Astrocyte (in vitro differentiated cells and primary cell): ENCODE data around the gene MICALL2. TPM values are rescaled to one million over a fixed set of nuclear protein-coding genes. Genes with fewer than 3 reads are reported as not detected.

Source experiments
- DNase-seq: peaks from one replicate; pipeline ENCODE4 v3.0.0-alpha.2; 2010; ENCODE audit warnings: low read depth
- FAIRE-seq: peaks from 2 replicates; lab custom pipeline; 2011; peaks lifted over from hg19 to GRCh38; lab: Jason Lieb, UNC
- H2AFZ ChIP-seq: 2 replicates; pipeline ENCODE4 v1.6.0; 2012; ENCODE audit warnings: low read depth, low read length, inconsistent platforms
- H3K27ac ChIP-seq: 2 replicates; pipeline ENCODE4 v1.5.1; 2011; ENCODE audit warnings: low read depth, low read length, inconsistent platforms
- H3K27me3 ChIP-seq: 2 replicates; pipeline ENCODE4 v1.6.0; 2011; ENCODE audit warnings: low read length, inconsistent platforms; ENCODE audit not compliant: insufficient read depth
- H3K36me3 ChIP-seq: 2 replicates; pipeline ENCODE4 v1.5.1; 2011; ENCODE audit warnings: low read length, inconsistent platforms; ENCODE audit not compliant: insufficient read depth
- H3K4me1 ChIP-seq: 2 replicates; pipeline ENCODE4 v1.5.1; 2011; ENCODE audit warnings: low read length, inconsistent platforms; ENCODE audit not compliant: insufficient read depth
- H3K4me2 ChIP-seq: 2 replicates; pipeline ENCODE4 v1.6.0; 2012; ENCODE audit warnings: low read length, inconsistent platforms
- H3K4me3 ChIP-seq: 2 replicates; pipeline ENCODE4 v1.5.1; 2011; ENCODE audit warnings: low read depth, mild to moderate bottlenecking, low read length, inconsistent platforms; ENCODE audit not compliant: insufficient read depth
- H3K79me2 ChIP-seq: 2 replicates; pipeline ENCODE4 v1.6.0; 2012; ENCODE audit warnings: mild to moderate bottlenecking, low read length, inconsistent platforms; ENCODE audit not compliant: insufficient read depth
- H3K9ac ChIP-seq: 2 replicates; pipeline ENCODE4 v1.6.0; 2012; ENCODE audit warnings: mild to moderate bottlenecking, low read length, inconsistent platforms
- H3K9me3 ChIP-seq: 2 replicates; pipeline ENCODE4 v1.5.1; 2012; ENCODE audit warnings: low read depth, mild to moderate bottlenecking, low read length, inconsistent platforms; ENCODE audit not compliant: insufficient read depth
- H4K20me1 ChIP-seq: 2 replicates; pipeline ENCODE4 v1.6.0; 2012; ENCODE audit warnings: low read length, inconsistent platforms; ENCODE audit not compliant: insufficient read depth
- H3K27ac Mint-ChIP-seq: one replicate; pipeline ENCODE4 v1.8.0; 2021; ENCODE audit warnings: mild to moderate bottlenecking, mixed read lengths; ENCODE audit not compliant: unreplicated experiment
- H3K27me3 Mint-ChIP-seq: one replicate; pipeline ENCODE4 v1.8.0; 2021; ENCODE audit warnings: low read depth, mixed read lengths; ENCODE audit not compliant: unreplicated experiment
- H3K36me3 Mint-ChIP-seq: one replicate; pipeline ENCODE4 v1.8.0; 2021; ENCODE audit warnings: low read depth, mixed read lengths; ENCODE audit not compliant: unreplicated experiment
- H3K4me1 Mint-ChIP-seq: one replicate; pipeline ENCODE4 v1.8.0; 2021; ENCODE audit warnings: low read depth, mixed read lengths; ENCODE audit not compliant: unreplicated experiment
- H3K4me3 Mint-ChIP-seq: one replicate; pipeline ENCODE4 v1.8.0; 2021; ENCODE audit warnings: mild to moderate bottlenecking, moderate library complexity, mixed read lengths; ENCODE audit not compliant: unreplicated experiment
- H3K9me3 Mint-ChIP-seq: one replicate; pipeline ENCODE4 v1.8.0; 2021; ENCODE audit warnings: mild to moderate bottlenecking, mixed read lengths; ENCODE audit not compliant: unreplicated experiment
- EZH2 ChIP-seq: IDR thresholded peaks from 2 replicates; pipeline ENCODE4 v1.6.1; 2012; ENCODE audit warnings: mild to moderate bottlenecking, low read length, inconsistent platforms; ENCODE audit not compliant: insufficient read depth
- total RNA-seq: library from RNA; stranded (reverse); gene quantifications from 2 replicates; pipeline ENCODE4 v1.2.1, GENCODE V29; 2021
- TF ChIP-seq, protein P1 (sequence below): IDR thresholded peaks from 2 replicates; pipeline ENCODE4 v1.5.1; 2011; ENCODE audit warnings: low read depth, mild to moderate bottlenecking, inconsistent platforms, low read length, moderate library complexity; ENCODE audit not compliant: insufficient read depth

Gene MICALL2
- total RNA-seq, 1 donor from 2014 or later, result 43.4 TPM

DNA sequence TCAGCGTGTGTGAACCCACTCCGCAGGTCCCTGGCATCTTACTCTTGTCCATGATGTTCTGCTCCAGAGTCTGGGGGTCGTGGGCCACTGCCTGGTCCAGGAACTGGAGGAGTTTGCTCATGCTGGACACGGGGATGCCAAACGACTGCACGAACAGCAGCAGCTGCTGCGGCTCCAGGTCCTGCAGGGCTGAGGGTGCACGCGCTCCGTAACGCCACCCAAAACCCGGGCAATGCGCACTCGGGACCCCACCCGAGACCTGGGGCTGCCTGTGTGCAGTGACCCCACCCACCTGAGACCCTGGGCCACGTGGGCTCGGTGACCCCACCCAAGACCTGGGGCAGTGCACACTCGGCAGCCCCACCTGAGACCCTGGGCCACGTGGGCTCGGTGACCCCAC, 22.0 kb upstream of the MICALL2 start:
- Histone ChIP-seq H3K4me3 (no peak overlapping the region), H3K9ac (no peak overlapping the region), H3K27me3 (no peaks in the 10 kb centered on the region), H3K79me2 (no peaks in the 10 kb centered on the region), H3K4me1 (no peaks in the 10 kb centered on the region), H4K20me1 (peaks cover 4% of the 10 kb centered on the region), H3K36me3 (peaks cover 2% of the 10 kb centered on the region), H3K4me2 (no peak overlapping the region), H2AFZ (no peak overlapping the region), H3K9me3 (no peaks in the 10 kb centered on the region), H3K27ac (no peak overlapping the region)
- no peaks in the 10 kb centered on the region for H3K27me3 Mint-ChIP-seq
- no peak for DNase-seq
- TF ChIP-seq, protein P1, sequence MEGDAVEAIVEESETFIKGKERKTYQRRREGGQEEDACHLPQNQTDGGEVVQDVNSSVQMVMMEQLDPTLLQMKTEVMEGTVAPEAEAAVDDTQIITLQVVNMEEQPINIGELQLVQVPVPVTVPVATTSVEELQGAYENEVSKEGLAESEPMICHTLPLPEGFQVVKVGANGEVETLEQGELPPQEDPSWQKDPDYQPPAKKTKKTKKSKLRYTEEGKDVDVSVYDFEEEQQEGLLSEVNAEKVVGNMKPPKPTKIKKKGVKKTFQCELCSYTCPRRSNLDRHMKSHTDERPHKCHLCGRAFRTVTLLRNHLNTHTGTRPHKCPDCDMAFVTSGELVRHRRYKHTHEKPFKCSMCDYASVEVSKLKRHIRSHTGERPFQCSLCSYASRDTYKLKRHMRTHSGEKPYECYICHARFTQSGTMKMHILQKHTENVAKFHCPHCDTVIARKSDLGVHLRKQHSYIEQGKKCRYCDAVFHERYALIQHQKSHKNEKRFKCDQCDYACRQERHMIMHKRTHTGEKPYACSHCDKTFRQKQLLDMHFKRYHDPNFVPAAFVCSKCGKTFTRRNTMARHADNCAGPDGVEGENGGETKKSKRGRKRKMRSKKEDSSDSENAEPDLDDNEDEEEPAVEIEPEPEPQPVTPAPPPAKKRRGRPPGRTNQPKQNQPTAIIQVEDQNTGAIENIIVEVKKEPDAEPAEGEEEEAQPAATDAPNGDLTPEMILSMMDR, result no peak
- TF ChIP-seq EZH2, result no peak
- H3K9me3 Mint-ChIP-seq, result no peaks in the 10 kb centered on the region
- no peak for FAIRE-seq
- H3K4me3 Mint-ChIP-seq, result no peak overlapping the region
- H3K27ac Mint-ChIP-seq, result no peak overlapping the region
- H3K4me1 Mint-ChIP-seq, result no peaks in the 10 kb centered on the region
- H3K36me3 Mint-ChIP-seq, result no peaks in the 10 kb centered on the region

DNA sequence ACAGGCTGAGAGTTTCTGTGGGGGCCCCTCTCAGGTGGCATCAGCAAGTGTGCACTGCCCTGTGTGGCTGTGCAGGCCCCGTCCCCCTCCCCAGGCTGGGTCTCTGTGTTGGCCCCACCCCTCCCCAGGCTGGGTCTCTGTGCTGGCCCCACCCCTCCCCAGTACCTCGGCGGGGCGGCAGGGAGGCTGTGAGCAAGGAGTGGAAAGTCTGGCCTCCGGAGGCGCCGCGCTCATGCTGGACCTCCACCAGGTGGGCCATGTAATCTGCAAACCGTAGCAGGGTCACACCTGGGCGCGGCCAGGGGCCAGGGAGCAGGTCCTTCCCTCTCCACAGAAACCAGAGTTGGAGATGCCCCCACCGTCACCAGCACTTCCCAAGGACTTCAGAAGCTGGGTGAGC, 21.4 kb upstream of the MICALL2 start:
- Histone ChIP-seq H3K9me3 (no peaks in the 10 kb centered on the region), H2AFZ (no peak overlapping the region), H3K79me2 (no peaks in the 10 kb centered on the region), H3K27me3 (no peaks in the 10 kb centered on the region), H3K4me1 (no peaks in the 10 kb centered on the region), H3K4me3 (no peak overlapping the region), H3K9ac (no peak overlapping the region), H3K27ac (no peak overlapping the region), H4K20me1 (peaks cover under 1% of the 10 kb centered on the region), H3K4me2 (no peak overlapping the region), H3K36me3 (peaks cover 2% of the 10 kb centered on the region)
- TF ChIP-seq EZH2, result no peak
- TF ChIP-seq, protein P1, result no peak
- DNase-seq, result no peak
- Mint-ChIP-seq H3K4me1 (no peaks in the 10 kb centered on the region), H3K27ac (no peak overlapping the region), H3K36me3 (no peaks in the 10 kb centered on the region), H3K9me3 (no peaks in the 10 kb centered on the region), H3K27me3 (no peaks in the 10 kb centered on the region), H3K4me3 (no peak overlapping the region)
- no peak for FAIRE-seq

DNA sequence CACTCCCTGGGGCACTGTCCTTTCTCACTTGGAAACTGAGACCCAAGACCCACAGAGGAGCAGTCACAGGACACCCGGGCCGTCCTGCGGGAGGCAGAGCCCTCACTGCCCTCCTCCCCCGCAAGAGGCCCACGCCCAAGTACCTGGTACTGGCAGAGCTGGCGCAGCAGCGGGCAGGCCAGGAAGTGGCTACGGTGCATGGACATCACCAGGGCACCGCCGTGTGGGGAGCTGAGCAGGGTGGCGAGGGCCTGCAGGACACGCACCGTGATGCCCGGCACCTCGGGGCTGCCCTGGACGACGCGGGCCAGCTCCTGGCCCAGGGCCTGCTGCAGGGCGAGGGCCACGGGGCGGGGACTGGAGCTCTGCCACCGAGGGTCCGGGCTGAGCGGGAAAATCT, 20.0 kb upstream of the MICALL2 start:
- no peak for FAIRE-seq
- no peaks in the 10 kb centered on the region for H3K9me3 ChIP-seq
- no peaks in the 10 kb centered on the region for H3K79me2 ChIP-seq
- H3K4me1 Mint-ChIP-seq, result no peaks in the 10 kb centered on the region
- no peaks in the 10 kb centered on the region for H4K20me1 ChIP-seq
- no peaks in the 10 kb centered on the region for H3K4me1 ChIP-seq
- no peaks in the 10 kb centered on the region for H3K27me3 ChIP-seq
- H3K27me3 Mint-ChIP-seq, result no peaks in the 10 kb centered on the region
- H3K36me3 Mint-ChIP-seq, result no peaks in the 10 kb centered on the region
- no peak overlapping the region for H3K27ac Mint-ChIP-seq
- H3K27ac ChIP-seq, result no peak overlapping the region
- no peak overlapping the region for H2AFZ ChIP-seq
- no peaks in the 10 kb centered on the region for H3K9me3 Mint-ChIP-seq
- H3K4me2 ChIP-seq, result no peak overlapping the region
- H3K4me3 Mint-ChIP-seq, result no peak overlapping the region
- H3K4me3 ChIP-seq, result no peak overlapping the region
- no peak for DNase-seq
- no peak overlapping the region for H3K9ac ChIP-seq
- peaks cover 2% of the 10 kb centered on the region for H3K36me3 ChIP-seq
- TF ChIP-seq, protein P1, result no peak
- no peak for TF ChIP-seq EZH2
